ENCODE results near the gene UBA1. TPM values are rescaled to one million over a fixed set of nuclear protein-coding genes. Genes with fewer than 3 reads are reported as not detected.

The UBA1 gene
- total and polyA plus RNA-seq, 12 donors, result 160 to 356 (median 222) TPM

DNA sequence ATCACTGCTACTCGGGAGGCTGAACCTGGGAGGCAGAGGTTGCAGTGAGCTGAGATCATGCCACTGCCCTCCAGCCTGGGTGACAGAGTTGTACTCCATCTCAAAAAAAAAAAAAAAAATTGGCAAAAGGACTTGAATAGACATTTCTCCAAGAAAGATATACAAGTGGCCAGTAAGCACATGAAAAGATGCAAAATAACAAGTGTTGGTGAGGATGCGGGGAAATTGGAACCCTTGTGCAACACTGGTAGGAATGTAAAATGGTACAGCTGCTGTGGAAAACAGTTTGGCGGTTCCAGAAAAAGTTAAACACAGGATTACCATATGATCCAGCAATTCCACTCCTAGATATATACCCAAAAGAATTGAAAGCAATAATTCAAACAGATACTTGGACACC, 29.2 kb upstream of the UBA1 start:
- 95 to 100% (median 97%) methylated on average over 3 of the region's 3 CpGs for WGBS, 4 donors
- TF ChIP-seq POLR2A (IDR thresholded peaks at IDR 0.05), result no peak
- no peak for TF ChIP-seq CTCF (IDR thresholded peaks at IDR 0.05)
- no peak overlapping the region for H3K4me3 ChIP-seq
- H3K4me1 ChIP-seq (replicated peaks in 1 of 2), result no peaks in the 10 kb centered on the region
- H3K9me3 ChIP-seq (replicated peaks in 1 of 3), result peaks cover 0 to 5% (median 0%) of the 10 kb centered on the region in 3 donors
- peak in 1 of 7 donors; percentile 3 for DNase-seq
- no peak overlapping the region for H3K27ac ChIP-seq
- peaks cover 0 to 8% of the 10 kb centered on the region in 2 donors for H3K36me3 ChIP-seq (replicated peaks in 1 of 2)
- intact Hi-C loops (cut with DNase I), result no loop called here
- no peaks in the 10 kb centered on the region for H3K27me3 ChIP-seq

DNA sequence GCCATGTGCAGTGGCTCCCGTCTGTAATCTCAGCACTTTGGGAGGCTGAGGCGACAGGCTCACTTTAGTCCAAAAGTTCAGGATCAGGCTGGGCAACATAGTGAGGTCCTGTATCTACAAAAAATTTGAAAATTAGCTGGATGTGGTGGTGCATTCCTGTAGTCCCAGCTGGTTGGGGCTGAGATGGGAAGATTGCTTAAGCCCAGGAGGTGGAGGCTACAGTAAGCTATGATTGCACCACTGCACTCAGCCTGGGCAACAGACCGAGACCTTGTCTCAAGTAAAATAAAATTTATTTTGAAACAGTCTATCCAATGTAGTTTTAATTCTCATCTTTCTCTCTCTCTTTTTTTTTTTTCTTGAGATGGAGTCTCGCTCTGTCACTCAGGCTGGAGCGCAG, 27.5 kb upstream of the UBA1 start:
- WGBS, 4 donors, result 83 to 94% (median 86%) methylated on average over 5 of the region's 5 CpGs
- peak in 4 of 7 donors; percentile 4 to 46 (median 30) for DNase-seq
- Histone ChIP-seq H3K9me3 (replicated peaks in 1 of 3) (peaks cover 0 to 5% (median 0%) of the 10 kb centered on the region in 3 donors), H3K27ac (no peak overlapping the region), H3K27me3 (no peaks in the 10 kb centered on the region), H3K36me3 (replicated peaks in 1 of 2) (peaks cover 0 to 18% of the 10 kb centered on the region in 2 donors), H3K4me1 (replicated peaks in 1 of 2) (no peaks in the 10 kb centered on the region), H3K4me3 (no peak overlapping the region)
- TF ChIP-seq POLR2A (IDR thresholded peaks at IDR 0.05) (no peak), CTCF (IDR thresholded peaks at IDR 0.05) (no peak)
- intact Hi-C loops (cut with DNase I), result no loop called here

DNA sequence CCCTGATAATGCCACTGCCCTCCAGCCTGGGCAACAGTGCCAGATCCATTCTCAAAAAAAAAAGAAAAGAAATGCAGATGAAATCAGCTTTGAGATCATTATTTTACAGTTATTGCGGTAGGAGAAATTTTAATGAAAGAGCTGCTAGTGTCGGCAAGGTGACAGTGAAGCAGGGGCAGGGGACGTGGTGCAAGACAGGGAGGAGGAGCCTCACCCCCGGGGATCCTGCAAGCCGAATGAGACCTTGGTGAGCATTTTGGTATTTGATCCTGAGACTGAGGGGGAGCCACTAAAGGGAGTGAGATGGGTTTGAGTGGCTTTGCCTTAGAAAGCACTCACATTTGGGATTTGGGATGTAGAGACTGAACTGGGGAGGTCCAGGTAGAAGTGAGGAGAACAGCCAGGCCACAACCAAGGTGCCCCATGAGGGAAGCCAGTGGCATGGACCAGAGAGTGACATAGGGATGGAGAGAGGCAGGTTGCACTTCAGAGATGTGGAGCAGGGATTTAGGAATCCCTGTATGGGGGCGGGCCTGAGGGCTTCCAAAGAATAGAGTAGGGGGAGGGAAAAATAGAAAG, 25.0 kb upstream of the UBA1 start:
- 73 to 89% (median 81%) methylated on average over 6 of the region's 6 CpGs for WGBS, 4 donors
- TF ChIP-seq CTCF (IDR thresholded peaks at IDR 0.05), result no peak
- TF ChIP-seq POLR2A (IDR thresholded peaks at IDR 0.05), result no peak
- Histone ChIP-seq H3K27me3 (peaks cover 6% of the 10 kb centered on the region), H3K36me3 (replicated peaks in 1 of 2) (peaks cover 0 to 14% of the 10 kb centered on the region in 2 donors), H3K4me3 (no peak overlapping the region), H3K9me3 (replicated peaks in 1 of 3) (peaks cover 0 to 5% (median 0%) of the 10 kb centered on the region in 3 donors), H3K27ac (no peak overlapping the region), H3K4me1 (replicated peaks in 1 of 2) (no peaks in the 10 kb centered on the region)
- DNase-seq, result peak in 3 of 7 donors; percentile 4 to 18 (median 6)
- intact Hi-C loops (cut with DNase I), result no loop called here

GRCh38 chrX:47169273-47169672, 24.4 kb upstream of the UBA1 start:
- Histone ChIP-seq H3K4me1 (replicated peaks in 1 of 2) (no peaks in the 10 kb centered on the region), H3K9me3 (replicated peaks in 1 of 3) (peaks cover 0 to 5% (median 0%) of the 10 kb centered on the region in 3 donors), H3K4me3 (no peak overlapping the region), H3K27ac (no peak overlapping the region), H3K36me3 (replicated peaks in 1 of 2) (peaks cover 0 to 17% of the 10 kb centered on the region in 2 donors), H3K27me3 (peaks cover 6% of the 10 kb centered on the region)
- intact Hi-C loops (cut with DNase I), result no loop called here
- TF ChIP-seq CTCF (IDR thresholded peaks at IDR 0.05) (no peak), POLR2A (IDR thresholded peaks at IDR 0.05) (no peak)
- peak in 2 of 7 donors; percentile 11 to 34 for DNase-seq
- WGBS, 4 donors, result 90 to 95% (median 92%) methylated on average over 13 to 19 of the region's 19 CpGs

All from adrenal gland (tissue), 12 donors.